ENCODE results near the gene PKP2.
A peak's percentile ranks its signal among the peaks of the same experiment; 100 is the strongest.
"Not testable (repeated sequence)": the region's sequence is repeated elsewhere in the genome, so short reads cannot be mapped to it uniquely, and the experiment has no call there.

PKP2 gene

GRCh38 chr12:32870716-32871115 lies 25.9 kb downstream of the PKP2 start:
- in situ Hi-C loops (cut with HindIII; ENCODE audit: low pct_unique_long_range_greater_than_20kb, low sequenced_read_pairs): no loop called here
- DNase-seq (ENCODE audit: low read depth in 1 of 2, low spot score in 1 of 2): no peak
- no peak for TF ChIP-seq JUND (IDR thresholded peaks at IDR 0.05; ENCODE audit: low read depth)

DNA sequence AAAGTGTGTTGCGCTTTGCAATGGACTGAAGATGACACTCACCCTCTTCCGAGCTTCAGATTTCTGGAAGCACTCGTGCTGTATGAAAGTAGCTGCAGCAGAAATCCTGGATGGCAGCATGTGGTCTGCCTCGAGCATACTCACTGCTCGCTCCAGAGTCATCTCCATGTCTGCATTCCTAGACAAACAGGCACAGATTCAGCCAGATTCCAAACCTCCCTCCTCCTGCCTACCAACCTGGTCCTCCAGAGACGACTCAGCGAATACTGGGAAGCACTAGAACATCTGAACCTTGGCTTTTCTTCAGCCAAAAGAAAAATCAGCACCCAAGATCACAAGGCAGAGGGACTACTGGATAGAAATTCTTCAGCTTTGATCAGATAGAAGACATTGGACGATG lies 27.7 kb downstream of the PKP2 start:
- in situ Hi-C loops (cut with HindIII; ENCODE audit: low pct_unique_long_range_greater_than_20kb, low sequenced_read_pairs): no loop called here
- no peak for DNase-seq (ENCODE audit: low read depth in 1 of 2, low spot score in 1 of 2)

DNA sequence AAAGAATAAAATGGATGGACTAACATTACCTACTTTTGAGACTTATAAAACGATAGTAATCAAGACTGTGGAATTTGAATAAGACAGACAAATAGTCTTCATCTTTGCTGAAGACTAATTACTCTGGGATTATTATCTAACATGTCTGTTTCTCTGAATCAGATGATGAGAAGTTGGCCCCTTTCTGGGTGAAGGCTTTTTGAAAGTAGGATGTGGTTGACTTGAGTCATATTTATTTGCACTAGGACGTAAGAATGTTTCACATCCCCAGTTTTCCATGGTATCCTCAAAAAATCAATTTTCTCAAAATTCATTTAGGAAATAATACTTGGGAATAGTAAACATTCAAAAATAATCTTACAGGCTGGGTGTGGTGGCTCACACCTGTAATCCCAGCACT lies 31.8 kb downstream of the PKP2 start:
- TF ChIP-seq JUND (IDR thresholded peaks at IDR 0.05; ENCODE audit: low read depth): no peak
- in situ Hi-C loops (cut with HindIII; ENCODE audit: low pct_unique_long_range_greater_than_20kb, low sequenced_read_pairs): no loop called here
- no peak for DNase-seq (ENCODE audit: low read depth in 1 of 2, low spot score in 1 of 2)

More for the DNA sequence above, 27.7 kb downstream of the PKP2 start:
- no peak for TF ChIP-seq JUND (IDR thresholded peaks at IDR 0.05; ENCODE audit: low read depth)

DNA sequence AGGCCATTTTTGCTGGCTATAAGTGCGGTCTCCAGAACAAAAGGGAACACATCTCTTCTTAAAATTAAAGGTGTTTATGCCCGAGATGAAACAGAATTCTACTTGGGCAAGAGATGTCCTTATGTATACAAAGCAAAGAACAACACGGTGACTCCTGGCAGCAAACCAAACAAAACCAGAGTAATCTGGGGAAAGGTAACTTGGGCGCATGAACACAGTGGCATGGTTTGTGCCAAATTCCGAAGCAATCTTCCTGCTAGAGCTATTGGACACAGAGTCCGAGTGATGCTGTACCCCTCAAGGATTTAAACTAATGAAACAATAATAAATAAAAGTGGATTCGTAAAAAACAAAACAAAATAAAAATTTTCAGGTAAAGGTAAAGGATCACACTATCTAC lies 33.4 kb downstream of the PKP2 start:
- in situ Hi-C loops (cut with HindIII; ENCODE audit: low pct_unique_long_range_greater_than_20kb, low sequenced_read_pairs): no loop called here
- no peak for DNase-seq (ENCODE audit: low read depth in 1 of 2, low spot score in 1 of 2)
- no peak for TF ChIP-seq JUND (IDR thresholded peaks at IDR 0.05; ENCODE audit: low read depth)

GRCh38 chr12:32861658-32862057 lies 34.9 kb downstream of the PKP2 start:
- DNase-seq (ENCODE audit: low read depth in 1 of 2, low spot score in 1 of 2); in situ Hi-C loops (cut with HindIII; ENCODE audit: low pct_unique_long_range_greater_than_20kb, low sequenced_read_pairs): not testable (repeated sequence)

GRCh38 chr12:32860192-32860591 lies 36.4 kb downstream of the PKP2 start:
- no peak for DNase-seq (ENCODE audit: low read depth in 1 of 2, low spot score in 1 of 2)
- no peak for TF ChIP-seq JUND (IDR thresholded peaks at IDR 0.05; ENCODE audit: low read depth)
- in situ Hi-C loops (cut with HindIII; ENCODE audit: low pct_unique_long_range_greater_than_20kb, low sequenced_read_pairs): no loop called here

DNA sequence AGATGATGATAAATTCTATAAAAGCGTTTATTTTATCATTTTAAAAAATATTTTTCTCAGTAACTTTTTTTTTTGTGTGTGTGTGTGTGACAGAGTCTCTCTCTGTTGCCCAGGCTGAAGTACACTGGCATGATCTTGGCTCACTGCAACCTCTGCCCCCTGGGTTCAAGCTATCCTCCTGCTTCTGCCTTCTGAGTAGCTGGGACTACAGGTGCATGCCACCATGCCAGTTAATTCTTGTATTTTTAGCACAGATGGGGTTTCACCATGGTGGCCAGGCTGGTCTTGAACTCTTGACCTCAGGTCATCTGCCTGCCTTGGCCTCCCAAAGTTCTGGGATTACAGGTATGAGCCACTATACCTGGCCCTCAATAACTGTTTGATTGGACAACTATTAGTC lies 37.2 kb downstream of the PKP2 start:
- no peak for TF ChIP-seq JUND (IDR thresholded peaks at IDR 0.05; ENCODE audit: low read depth)
- DNase-seq (ENCODE audit: low read depth in 1 of 2, low spot score in 1 of 2): no peak
- in situ Hi-C loops (cut with HindIII; ENCODE audit: low pct_unique_long_range_greater_than_20kb, low sequenced_read_pairs): no loop called here

DNA sequence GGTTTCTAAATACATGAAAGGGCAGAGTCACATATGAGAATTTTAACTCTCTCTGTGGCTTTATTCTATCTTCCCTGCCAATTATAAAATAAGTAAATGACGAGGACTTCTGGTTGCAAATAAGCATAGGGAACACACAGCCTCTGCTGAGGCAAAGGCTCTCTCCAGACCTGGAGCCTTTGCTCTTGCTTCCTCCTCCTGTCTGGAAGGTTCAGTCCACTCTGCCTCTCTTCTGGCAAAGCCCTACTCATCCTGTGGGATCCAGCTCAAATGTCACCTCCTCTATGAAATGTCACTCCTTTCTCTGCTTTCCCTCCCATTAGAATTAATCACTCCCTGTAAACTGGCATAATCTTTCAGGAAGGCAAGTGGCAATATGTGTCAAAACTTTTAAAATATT lies 41.9 kb downstream of the PKP2 start:
- TF ChIP-seq JUND (IDR thresholded peaks at IDR 0.05; ENCODE audit: low read depth): no peak
- in situ Hi-C loops (cut with HindIII; ENCODE audit: low pct_unique_long_range_greater_than_20kb, low sequenced_read_pairs): no loop called here
- no peak for DNase-seq (ENCODE audit: low read depth in 1 of 2, low spot score in 1 of 2)

GRCh38 chr12:32854097-32854496 lies 42.5 kb downstream of the PKP2 start:
- in situ Hi-C loops (cut with HindIII; ENCODE audit: low pct_unique_long_range_greater_than_20kb, low sequenced_read_pairs): no loop called here

DNA sequence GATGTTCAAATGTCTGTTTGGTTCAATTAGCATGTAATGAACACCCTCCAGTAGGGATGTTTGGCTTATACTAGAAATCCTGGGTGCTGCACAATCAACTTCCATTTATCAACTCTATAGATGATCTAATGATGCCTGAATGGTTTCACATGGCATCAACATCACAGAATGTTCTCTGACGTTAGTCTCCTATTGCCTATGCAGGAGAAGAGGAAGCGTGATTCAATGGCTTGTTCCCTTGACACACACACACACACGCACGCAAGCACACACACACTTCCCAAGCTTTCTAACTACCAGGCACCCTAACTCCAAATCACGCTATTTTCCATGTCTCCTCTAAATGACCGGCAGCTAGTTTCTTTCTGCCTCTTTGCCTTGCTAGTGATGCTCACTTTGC lies 49.3 kb downstream of the PKP2 start:
- TF ChIP-seq JUND (IDR thresholded peaks at IDR 0.05; ENCODE audit: low read depth): no peak
- DNase-seq (ENCODE audit: low read depth in 1 of 2, low spot score in 1 of 2): no peak
- in situ Hi-C loops (cut with HindIII; ENCODE audit: low pct_unique_long_range_greater_than_20kb, low sequenced_read_pairs): no loop called here

More at GRCh38 chr12:32854097-32854496, 42.5 kb downstream of the PKP2 start:
- DNase-seq (ENCODE audit: low read depth in 1 of 2, low spot score in 1 of 2): no peak
- no peak for TF ChIP-seq JUND (IDR thresholded peaks at IDR 0.05; ENCODE audit: low read depth)

DNA sequence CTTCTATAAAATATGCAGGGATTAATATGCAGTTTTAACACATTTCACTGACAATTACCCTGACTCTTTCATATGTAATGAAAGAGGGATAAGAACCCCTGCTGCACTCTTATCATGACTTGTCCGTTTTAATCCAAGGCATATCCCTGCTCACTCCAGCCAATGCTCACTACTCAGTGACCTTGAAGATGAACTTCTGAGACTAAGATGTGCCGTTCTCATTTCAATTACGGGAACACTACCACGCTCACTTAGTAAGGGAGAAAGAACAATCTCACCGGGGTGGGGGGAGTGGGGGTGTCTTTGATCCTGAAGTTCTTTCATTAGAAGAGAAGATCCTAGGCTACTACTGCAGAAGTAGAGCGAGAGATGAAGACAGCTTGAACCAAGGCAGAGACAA lies 50.5 kb downstream of the PKP2 start:
- no peak for DNase-seq (ENCODE audit: low read depth in 1 of 2, low spot score in 1 of 2)
- in situ Hi-C loops (cut with HindIII; ENCODE audit: low pct_unique_long_range_greater_than_20kb, low sequenced_read_pairs): no loop called here
- no peak for TF ChIP-seq JUND (IDR thresholded peaks at IDR 0.05; ENCODE audit: low read depth)

DNA sequence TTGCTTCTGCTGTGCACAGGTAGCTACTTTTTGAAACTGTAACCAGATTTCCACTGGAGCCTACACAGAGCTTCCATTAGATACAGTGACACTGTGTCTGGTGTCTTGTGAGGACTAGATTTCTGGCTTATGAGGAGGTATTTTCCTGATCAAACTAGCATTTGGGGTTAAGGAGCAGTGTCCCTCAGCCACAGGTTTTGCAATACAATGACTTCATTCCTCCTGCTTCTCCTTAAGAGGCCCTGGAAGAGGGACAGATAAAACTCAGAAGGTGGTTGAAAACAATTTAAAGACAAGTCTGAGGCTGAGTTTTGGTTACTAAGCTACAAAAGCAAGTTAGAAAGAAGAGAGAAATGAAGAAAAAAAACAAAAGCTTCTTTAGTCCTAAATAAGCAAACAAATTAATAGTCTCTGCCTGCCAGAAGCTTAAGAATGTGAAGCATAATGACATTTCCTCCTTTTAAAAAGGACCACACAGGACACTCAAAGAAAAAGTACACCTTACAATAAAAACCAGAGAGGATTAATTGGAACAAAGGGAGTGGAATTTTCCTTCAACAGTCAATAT lies 53.0 kb downstream of the PKP2 start:
- peak in 1 of 2 experiments; percentile 13 for DNase-seq (ENCODE audit: low read depth in 1 of 2, low spot score in 1 of 2)
- in situ Hi-C loops (cut with HindIII; ENCODE audit: low pct_unique_long_range_greater_than_20kb, low sequenced_read_pairs): no loop called here
- no peak for TF ChIP-seq JUND (IDR thresholded peaks at IDR 0.05; ENCODE audit: low read depth)

GRCh38 chr12:32841061-32841460 lies 55.5 kb downstream of the PKP2 start:
- DNase-seq (ENCODE audit: low read depth in 1 of 2, low spot score in 1 of 2): no peak
- in situ Hi-C loops (cut with HindIII; ENCODE audit: low pct_unique_long_range_greater_than_20kb, low sequenced_read_pairs): no loop called here
- TF ChIP-seq JUND (IDR thresholded peaks at IDR 0.05; ENCODE audit: low read depth): no peak

GRCh38 chr12:32839828-32840227 lies 56.7 kb downstream of the PKP2 start:
- DNase-seq (ENCODE audit: low read depth in 1 of 2, low spot score in 1 of 2): no peak
- no peak for TF ChIP-seq JUND (IDR thresholded peaks at IDR 0.05; ENCODE audit: low read depth)
- in situ Hi-C loops (cut with HindIII; ENCODE audit: low pct_unique_long_range_greater_than_20kb, low sequenced_read_pairs): no loop called here
